Fibroblast of the aortic adventitia (primary cell): ENCODE measurements around the gene SPDYE6. TPM values are rescaled to one million over a fixed set of nuclear protein-coding genes. Genes with fewer than 3 reads are reported as not detected.

Source experiments
- DNase-seq: peaks from one replicate; pipeline ENCODE4 v3.0.0-alpha.2; 2010; ENCODE audit warnings: low read depth
- H3K4me3 ChIP-seq: 2 replicates; pipeline ENCODE4 v1.5.1; 2011; ENCODE audit warnings: low read depth, mild to moderate bottlenecking, control low read depth, low read length, moderate library complexity
- CTCF ChIP-seq: IDR thresholded peaks from 2 replicates; pipeline ENCODE4 v1.5.1; 2011; ENCODE audit warnings: mild to moderate bottlenecking, low read length, control low read depth, inconsistent platforms; ENCODE audit not compliant: insufficient read depth
- total RNA-seq: library from RNA; depleted of rRNA; stranded (reverse); fragments of >200 nt; gene quantifications from 2 replicates; pipeline ENCODE4 v1.2.3, GENCODE V29; 2012; ENCODE audit warnings: low replicate concordance

SPDYE6 gene
- total RNA-seq, 1 donor: not detected

GRCh38 chr7:102312317-102312716, 43.9 kb downstream of the SPDYE6 start:
- DNase-seq: no peak

GRCh38 chr7:102310414-102310815, 45.8 kb downstream of the SPDYE6 start:
- H3K4me3 ChIP-seq: no peak overlapping the region
- no peak for TF ChIP-seq CTCF

More at GRCh38 chr7:102312317-102312716, 43.9 kb downstream of the SPDYE6 start:
- H3K4me3 ChIP-seq: no peak overlapping the region
- no peak for TF ChIP-seq CTCF

GRCh38 chr7:102306916-102307677, 49.1 kb downstream of the SPDYE6 start:
- TF ChIP-seq CTCF: no peak
- no peak overlapping the region for H3K4me3 ChIP-seq
- no peak for DNase-seq

More at GRCh38 chr7:102310414-102310815, 45.8 kb downstream of the SPDYE6 start:
- DNase-seq: no peak

- no peak overlapping the region for H3K4me3 ChIP-seq
- TF ChIP-seq CTCF: no peak
- no peak for DNase-seq
Observed at GRCh38 chr7:102305414-102306268, 50.6 kb downstream of the SPDYE6 start.

GRCh38 chr7:102304668-102305067, 51.6 kb downstream of the SPDYE6 start:
- no peak for DNase-seq
- no peak for TF ChIP-seq CTCF
- H3K4me3 ChIP-seq: no peak overlapping the region

GRCh38 chr7:102303669-102304422, 52.4 kb downstream of the SPDYE6 start:
- no peak for TF ChIP-seq CTCF
- H3K4me3 ChIP-seq: no peak overlapping the region
- DNase-seq: no peak
